GM21447 (cell line): Measurements from ENCODE around the gene RGCC.
"Not testable (repeated sequence)": the region's sequence is repeated elsewhere in the genome, so short reads cannot be mapped to it uniquely, and the experiment has no call there.

Source experiments
- ATAC-seq: cut with Tn5 transposase; IDR thresholded peaks from one replicate; pipeline ENCODE4 v1.9.1; 2021; ENCODE audit not compliant: unreplicated experiment

Gene RGCC

GRCh38 chr13:41488124-41488523 lies 30.8 kb downstream of the RGCC start:
- peak; percentile 41 for ATAC-seq

- ATAC-seq, result no peak
Observed at GRCh38 chr13:41490371-41491015, 33.1 kb downstream of the RGCC start.

GRCh38 chr13:41491436-41491835 lies 34.1 kb downstream of the RGCC start:
- no peak for ATAC-seq

GRCh38 chr13:41492432-41493260 lies 35.3 kb downstream of the RGCC start:
- peak; percentile 59 for ATAC-seq

GRCh38 chr13:41494202-41494601 lies 36.9 kb downstream of the RGCC start:
- ATAC-seq, result no peak

GRCh38 chr13:41495044-41495443 lies 37.7 kb downstream of the RGCC start:
- no peak for ATAC-seq

GRCh38 chr13:41496420-41497234 lies 39.3 kb downstream of the RGCC start:
- ATAC-seq, result no peak

- ATAC-seq, result no peak
Observed at GRCh38 chr13:41497436-41497835, 40.1 kb downstream of the RGCC start.

- no peak for ATAC-seq
Observed at GRCh38 chr13:41499452-41499851, 42.1 kb downstream of the RGCC start.

GRCh38 chr13:41500511-41500910 lies 43.2 kb downstream of the RGCC start:
- ATAC-seq, result peak; percentile 52

GRCh38 chr13:41501281-41501680 lies 43.9 kb downstream of the RGCC start:
- no peak for ATAC-seq

- ATAC-seq, result peak; percentile 3
Observed at GRCh38 chr13:41502031-41502430, 44.7 kb downstream of the RGCC start.

- peak; percentile 81 for ATAC-seq
Observed at GRCh38 chr13:41502673-41503072, 45.3 kb downstream of the RGCC start.

- ATAC-seq, result no peak
Observed at GRCh38 chr13:41503356-41503755, 46.0 kb downstream of the RGCC start.

- not testable (repeated sequence) for ATAC-seq
Observed at GRCh38 chr13:41504657-41505056, 47.3 kb downstream of the RGCC start.

GRCh38 chr13:41505209-41505835 lies 48.0 kb downstream of the RGCC start:
- ATAC-seq, result no peak

GRCh38 chr13:41506312-41506711 lies 49.0 kb downstream of the RGCC start:
- ATAC-seq, result no peak

GRCh38 chr13:41509971-41510370 lies 52.6 kb downstream of the RGCC start:
- no peak for ATAC-seq

GRCh38 chr13:41511827-41512226 lies 54.5 kb downstream of the RGCC start:
- ATAC-seq, result no peak

GRCh38 chr13:41512441-41512840 lies 55.1 kb downstream of the RGCC start:
- ATAC-seq, result no peak

- no peak for ATAC-seq
Observed at GRCh38 chr13:41513600-41513999, 56.2 kb downstream of the RGCC start.
